ENCODE measurements around the gene SPINT2. TPM values are rescaled to one million over a fixed set of nuclear protein-coding genes. Genes with fewer than 3 reads are reported as not detected.

SPINT2 gene
- total and polyA plus RNA-seq, 2 donors (not counting 1 experiment from before 2014, with no cell fraction given), result 50.0 to 70.0 TPM

DNA sequence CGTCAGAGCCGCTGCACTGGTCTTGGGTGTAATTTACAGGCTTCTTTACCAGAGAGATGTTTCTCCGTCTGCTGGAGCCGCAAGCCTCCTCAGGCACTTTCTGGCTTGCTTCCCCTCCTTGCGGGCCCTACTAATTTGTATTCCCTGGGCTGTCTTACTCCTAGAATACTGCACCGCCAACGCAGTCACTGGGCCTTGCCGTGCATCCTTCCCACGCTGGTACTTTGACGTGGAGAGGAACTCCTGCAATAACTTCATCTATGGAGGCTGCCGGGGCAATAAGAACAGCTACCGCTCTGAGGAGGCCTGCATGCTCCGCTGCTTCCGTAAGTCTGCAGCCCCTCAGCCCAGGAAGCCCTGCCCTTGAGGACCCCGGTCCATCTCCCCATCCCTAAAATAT is 25.6 kb downstream of the SPINT2 start:
- Histone ChIP-seq H3K27ac (ENCODE audit: low read length in 2 of 2) (no peak overlapping the region), H3K79me2 (ENCODE audit: control insufficient read depth, insufficient read depth, low read length) (peaks cover 3% of the 10 kb centered on the region), H3K27me3 (replicated peaks in 1 of 4; ENCODE audit: control extremely low read depth in 1 of 4, control insufficient read depth in 3 of 4, insufficient read depth in 4 of 4, low read length in 3 of 4) (no peaks in the 10 kb centered on the region), H3K9me3 (ENCODE audit: control extremely low read depth in 1 of 3, control insufficient read depth in 2 of 3, insufficient read depth in 1 of 3, low read length in 2 of 3) (no peaks in the 10 kb centered on the region), H3K36me3 (replicated peaks in 1 of 2; ENCODE audit: control extremely low read depth in 1 of 2, control insufficient read depth in 1 of 2, extremely low read depth in 1 of 2, insufficient read depth in 2 of 2, low read length in 1 of 2) (peaks cover 4 to 34% of the 10 kb centered on the region in 2 experiments), H3K4me2 (replicated peaks; ENCODE audit: low read depth, low read length, poor library complexity, severe bottlenecking) (no peak overlapping the region), H4K20me1 (ENCODE audit: control insufficient read depth, insufficient read depth, low read length, poor library complexity, severe bottlenecking) (no peaks in the 10 kb centered on the region), H3K4me1 (ENCODE audit: control insufficient read depth in 2 of 2, insufficient read depth in 2 of 2, low read length in 2 of 2) (peaks cover 1 to 4% of the 10 kb centered on the region in 2 donors), H2AFZ (ENCODE audit: insufficient read depth, low read depth, low read length, poor library complexity, severe bottlenecking) (no peak overlapping the region), H3K9ac (ENCODE audit: low read length) (no peak overlapping the region), H3K4me3 (ENCODE audit: control extremely low read depth in 1 of 5, extremely low read depth in 1 of 5, insufficient read depth in 1 of 5, low read depth in 2 of 5, low read length in 4 of 5) (no peak overlapping the region)
- H3K4me3 Mint-ChIP-seq, result no peak overlapping the region
- no peaks in the 10 kb centered on the region for H3K9me3 Mint-ChIP-seq (ENCODE audit: insufficient read depth)
- over 99% methylated on average over 14 of the region's 15 CpGs for WGBS (ENCODE audit: insufficient coverage)
- intact Hi-C loops (cut with micrococcal nuclease), result no loop called here
- DNase-seq (no peak), ATAC-seq (ENCODE audit: low read depth) (no peak)
- H3K27ac Mint-ChIP-seq, result no peak overlapping the region
- ChIA-PET POLR2A (no interaction called here), CTCF (no interaction called here)
- peaks cover 8% of the 10 kb centered on the region for H3K4me1 Mint-ChIP-seq
- no peaks in the 10 kb centered on the region for H3K27me3 Mint-ChIP-seq
- no peak for TF ChIP-seq EZH2 (IDR thresholded peaks at IDR 0.05; ENCODE audit: borderline replicate concordance, insufficient read depth, low read depth, low read length, poor library complexity, severe bottlenecking)
- TF ChIP-seq, protein P1, sequence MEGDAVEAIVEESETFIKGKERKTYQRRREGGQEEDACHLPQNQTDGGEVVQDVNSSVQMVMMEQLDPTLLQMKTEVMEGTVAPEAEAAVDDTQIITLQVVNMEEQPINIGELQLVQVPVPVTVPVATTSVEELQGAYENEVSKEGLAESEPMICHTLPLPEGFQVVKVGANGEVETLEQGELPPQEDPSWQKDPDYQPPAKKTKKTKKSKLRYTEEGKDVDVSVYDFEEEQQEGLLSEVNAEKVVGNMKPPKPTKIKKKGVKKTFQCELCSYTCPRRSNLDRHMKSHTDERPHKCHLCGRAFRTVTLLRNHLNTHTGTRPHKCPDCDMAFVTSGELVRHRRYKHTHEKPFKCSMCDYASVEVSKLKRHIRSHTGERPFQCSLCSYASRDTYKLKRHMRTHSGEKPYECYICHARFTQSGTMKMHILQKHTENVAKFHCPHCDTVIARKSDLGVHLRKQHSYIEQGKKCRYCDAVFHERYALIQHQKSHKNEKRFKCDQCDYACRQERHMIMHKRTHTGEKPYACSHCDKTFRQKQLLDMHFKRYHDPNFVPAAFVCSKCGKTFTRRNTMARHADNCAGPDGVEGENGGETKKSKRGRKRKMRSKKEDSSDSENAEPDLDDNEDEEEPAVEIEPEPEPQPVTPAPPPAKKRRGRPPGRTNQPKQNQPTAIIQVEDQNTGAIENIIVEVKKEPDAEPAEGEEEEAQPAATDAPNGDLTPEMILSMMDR (IDR thresholded peaks at IDR 0.05), result no peak

DNA sequence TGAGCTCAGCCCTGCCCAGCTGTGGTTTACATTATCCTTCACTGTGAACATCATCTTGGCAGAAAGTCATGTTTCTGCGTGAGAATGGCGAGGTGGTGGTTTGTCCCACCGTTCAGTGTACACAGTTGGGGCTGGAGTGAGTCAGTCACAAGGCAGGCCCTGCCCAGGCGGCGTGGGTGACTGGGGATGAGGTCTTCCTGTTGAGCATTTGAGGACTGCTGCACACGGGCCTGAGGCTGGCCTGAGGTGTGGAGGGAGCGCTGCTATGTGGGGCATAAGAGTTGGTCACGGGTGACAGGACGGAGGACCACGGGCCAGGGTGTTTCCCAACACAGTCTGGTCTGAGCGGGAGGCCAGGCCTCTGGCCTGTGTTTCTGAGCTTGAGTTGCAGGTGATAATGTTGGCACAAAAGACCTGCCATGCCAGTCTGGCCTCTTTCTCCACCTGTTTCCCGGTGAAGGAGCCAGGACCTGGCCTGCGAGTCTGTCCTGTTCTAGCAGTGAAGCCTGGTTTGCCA is 26.3 kb downstream of the SPINT2 start:
- no peak overlapping the region for H3K4me3 Mint-ChIP-seq
- WGBS (ENCODE audit: insufficient coverage), result 89% methylated on average over 13 of the region's 13 CpGs
- TF ChIP-seq, protein P1 (IDR thresholded peaks at IDR 0.05), result no peak

More for the DNA sequence above, 26.3 kb downstream of the SPINT2 start:
- Histone ChIP-seq H3K9ac (ENCODE audit: low read length) (no peak overlapping the region), H4K20me1 (ENCODE audit: control insufficient read depth, insufficient read depth, low read length, poor library complexity, severe bottlenecking) (no peaks in the 10 kb centered on the region), H3K9me3 (ENCODE audit: control extremely low read depth in 1 of 3, control insufficient read depth in 2 of 3, insufficient read depth in 1 of 3, low read length in 2 of 3) (no peaks in the 10 kb centered on the region), H3K4me1 (ENCODE audit: control insufficient read depth in 2 of 2, insufficient read depth in 2 of 2, low read length in 2 of 2) (no peaks in the 10 kb centered on the region), H3K4me3 (ENCODE audit: control extremely low read depth in 1 of 5, extremely low read depth in 1 of 5, insufficient read depth in 1 of 5, low read depth in 2 of 5, low read length in 4 of 5) (no peak overlapping the region), H3K79me2 (ENCODE audit: control insufficient read depth, insufficient read depth, low read length) (peaks cover 3% of the 10 kb centered on the region), H3K27ac (ENCODE audit: low read length in 2 of 2) (no peak overlapping the region), H3K4me2 (replicated peaks; ENCODE audit: low read depth, low read length, poor library complexity, severe bottlenecking) (no peak overlapping the region), H2AFZ (ENCODE audit: insufficient read depth, low read depth, low read length, poor library complexity, severe bottlenecking) (no peak overlapping the region), H3K27me3 (replicated peaks in 1 of 4; ENCODE audit: control extremely low read depth in 1 of 4, control insufficient read depth in 3 of 4, insufficient read depth in 4 of 4, low read length in 3 of 4) (no peaks in the 10 kb centered on the region), H3K36me3 (replicated peaks in 1 of 2; ENCODE audit: control extremely low read depth in 1 of 2, control insufficient read depth in 1 of 2, extremely low read depth in 1 of 2, insufficient read depth in 2 of 2, low read length in 1 of 2) (peaks cover 3 to 34% of the 10 kb centered on the region in 2 experiments)
- POLR2A ChIA-PET, result no interaction called here
- intact Hi-C loops (cut with micrococcal nuclease), result no loop called here
- CTCF ChIA-PET, result no interaction called here
- H3K9me3 Mint-ChIP-seq (ENCODE audit: insufficient read depth), result no peaks in the 10 kb centered on the region
- no peak for DNase-seq
- no peak overlapping the region for H3K27ac Mint-ChIP-seq
- H3K27me3 Mint-ChIP-seq, result no peaks in the 10 kb centered on the region
- H3K4me1 Mint-ChIP-seq, result peaks cover 3% of the 10 kb centered on the region
- no peak for ATAC-seq (ENCODE audit: low read depth)

Data from B cell (primary cell).